HL-60 (cell line): ENCODE results near the gene KCNE4.

Experiments
- DNase-seq, 2 experiments: peaks; one replicate each; pipeline ENCODE4 v3.0.0-alpha.2; 2010 to 2020; ENCODE audit warnings: low read depth in 1 of 2, low spot score in 1 of 2
- H3K27ac ChIP-seq: fragments of 250-450 bp; sonication (Bioruptor Pico); replicated peaks from 2 replicates; pipeline ENCODE4 v1.5.1; 2020; ENCODE audit warnings: mild to moderate bottlenecking, moderate library complexity
- H3K27me3 ChIP-seq: fragments of 250-450 bp; sonication (Bioruptor Pico); 2 replicates; pipeline ENCODE4 v1.5.1; 2021; ENCODE audit warnings: mild to moderate bottlenecking, moderate library complexity; ENCODE audit not compliant: insufficient read depth, poor library complexity, severe bottlenecking
- H3K4me3 ChIP-seq: replicated peaks from 2 replicates; pipeline ENCODE4 v1.5.1; 2011; ENCODE audit warnings: mild to moderate bottlenecking, control low read depth, low read length; ENCODE audit not compliant: insufficient read depth
- CTCF ChIP-seq: IDR thresholded peaks from one replicate; pipeline ENCODE4 v1.5.1; 2011; ENCODE audit warnings: low read length, control low read depth, inconsistent platforms; ENCODE audit not compliant: insufficient read depth
- GABPA ChIP-seq: IDR thresholded peaks from 2 replicates; pipeline ENCODE4 v1.6.1; 2012; ENCODE audit warnings: low read depth
- POLR2AphosphoS5 ChIP-seq: IDR thresholded peaks from 2 replicates; pipeline ENCODE4 v1.6.1; 2012; ENCODE audit warnings: low read depth
- REST ChIP-seq: IDR thresholded peaks from 2 replicates; pipeline ENCODE4 v1.6.1; 2012; ENCODE audit warnings: low read depth; ENCODE audit not compliant: insufficient replicate concordance
- SPI1 ChIP-seq: IDR thresholded peaks from 2 replicates; pipeline ENCODE4 v1.6.1; 2012; ENCODE audit warnings: low read depth, mild to moderate bottlenecking, borderline replicate concordance

Gene KCNE4

GRCh38 chr2:223065107-223065506 lies 13.1 kb downstream of the KCNE4 start:
- Histone ChIP-seq H3K4me3 (no peak overlapping the region), H3K27ac (no peak overlapping the region), H3K27me3 (peaks cover 2% of the 10 kb centered on the region)
- no peak for DNase-seq
- TF ChIP-seq REST (no peak), POLR2AphosphoS5 (no peak), CTCF (no peak), GABPA (no peak), SPI1 (no peak)

GRCh38 chr2:223066721-223067120 lies 14.7 kb downstream of the KCNE4 start:
- H3K27me3 ChIP-seq, result peaks cover 2% of the 10 kb centered on the region
- H3K4me3 ChIP-seq, result no peak overlapping the region
- H3K27ac ChIP-seq, result no peak overlapping the region
- TF ChIP-seq REST, result no peak
- TF ChIP-seq SPI1, result no peak
- TF ChIP-seq CTCF, result no peak
- no peak for TF ChIP-seq POLR2AphosphoS5
- no peak for TF ChIP-seq GABPA
- DNase-seq, result no peak

- Histone ChIP-seq H3K4me3 (no peak overlapping the region), H3K27ac (no peak overlapping the region), H3K27me3 (no peaks in the 10 kb centered on the region)
- TF ChIP-seq SPI1, result no peak
- TF ChIP-seq CTCF, result no peak
- DNase-seq, result no peak
Measured at GRCh38 chr2:223068071-223068470, 16.1 kb downstream of the KCNE4 start.

- Histone ChIP-seq H3K27me3 (no peaks in the 10 kb centered on the region), H3K27ac (no peak overlapping the region), H3K4me3 (no peak overlapping the region)
- TF ChIP-seq SPI1, result no peak
- no peak for TF ChIP-seq POLR2AphosphoS5
- TF ChIP-seq GABPA, result no peak
- TF ChIP-seq REST, result no peak
- TF ChIP-seq CTCF, result no peak
- DNase-seq, result no peak
Measured at GRCh38 chr2:223069465-223069864, 17.5 kb downstream of the KCNE4 start.
